HepG2 (cell line): ENCODE results near the gene UCKL1. TPM values are rescaled to one million over a fixed set of nuclear protein-coding genes. Genes with fewer than 3 reads are reported as not detected.

Source experiments
- CTCF ChIP-seq: sonication (generic); formaldehyde crosslinking; IDR thresholded peaks from 2 replicates; pipeline ENCODE4 v1.5.0; 2020; ENCODE audit warnings: mild to moderate bottlenecking, missing genetic modification reagents, moderate library complexity
- GTF2F1 ChIP-seq: fragments of 150-350 bp; IDR thresholded peaks from 2 replicates; pipeline ENCODE4 v1.6.1; 2014; ENCODE audit warnings: low read length
- HNRNPL ChIP-seq: fragments of 200-400 bp; formaldehyde crosslinking; IDR thresholded peaks from 2 replicates; pipeline ENCODE4 v1.6.1; 2017; ENCODE audit warnings: mild to moderate bottlenecking, low read depth, low read length
- KAT2B ChIP-seq: fragments of 150-350 bp; IDR thresholded peaks from 2 replicates; pipeline ENCODE4 v1.6.1; 2014; ENCODE audit warnings: low read depth, low read length, borderline replicate concordance
- PRMT3 ChIP-seq: sonication (generic); formaldehyde crosslinking; IDR thresholded peaks from 2 replicates; pipeline ENCODE4 v1.8.1; 2022; ENCODE audit warnings: low read depth, mild to moderate bottlenecking, moderate library complexity, missing genetic modification reagents, borderline replicate concordance
- RAD51 ChIP-seq: fragments of 450-650 bp; IDR thresholded peaks from 2 replicates; pipeline ENCODE4 v1.6.1; 2016; ENCODE audit warnings: borderline replicate concordance
- ZEB1 ChIP-seq: IDR thresholded peaks from 2 replicates; pipeline ENCODE4 v1.6.1; 2012; ENCODE audit warnings: mild to moderate bottlenecking, low read depth, inconsistent platforms; ENCODE audit not compliant: insufficient replicate concordance
- ZFP36L1 ChIP-seq: sonication (generic); formaldehyde crosslinking; IDR thresholded peaks from 2 replicates; pipeline ENCODE4 v1.8.0; 2022; ENCODE audit warnings: mild to moderate bottlenecking, missing genetic modification reagents, moderate library complexity
- ZFP62 ChIP-seq: sonication (generic); formaldehyde crosslinking; IDR thresholded peaks from 2 replicates; pipeline ENCODE4 v1.4.0; 2020; ENCODE audit warnings: missing genetic modification reagents
- ZNF501 ChIP-seq: sonication (generic); formaldehyde crosslinking; IDR thresholded peaks from 2 replicates; pipeline ENCODE4 v1.5.1; 2020; ENCODE audit warnings: mild to moderate bottlenecking, moderate library complexity, missing genetic modification reagents
- ZNF549 ChIP-seq: sonication (generic); formaldehyde crosslinking; IDR thresholded peaks from 2 replicates; pipeline ENCODE4 v1.5.0; 2020; ENCODE audit warnings: missing genetic modification reagents
- ZNF552 ChIP-seq: sonication (generic); formaldehyde crosslinking; IDR thresholded peaks from 2 replicates; pipeline ENCODE4 v1.9.0; 2022; ENCODE audit warnings: missing genetic modification reagents, mild to moderate bottlenecking, borderline replicate concordance
- ZNF577 ChIP-seq: sonication (generic); formaldehyde crosslinking; IDR thresholded peaks from 2 replicates; pipeline ENCODE4 v1.4.0; 2020; ENCODE audit warnings: mild to moderate bottlenecking, low read depth, missing genetic modification reagents, borderline replicate concordance
- polyA plus RNA-seq, 8 experiments: library from polyadenylated mRNA; depleted of rRNA in 3 of 8; stranded (reverse) in 7 of 8; unstranded in 1 of 8; fragments of >200 nt; fragmentation: Illumina TruSeq in 4 of 8; extraction: Trizol in 4 of 8; gene quantifications; 2 replicates each; pipeline versions ENCODE4 v1.2.1 to v1.2.3, GENCODE V29; 2011 to 2016; ENCODE audit warnings: low read depth in 4 of 8, missing spikeins in 1 of 8, mixed read lengths in 1 of 8; ENCODE audit not compliant: insufficient read depth in 1 of 8
- total RNA-seq, 5 experiments: library from RNA; depleted of rRNA; stranded (reverse); fragments of >200 nt; fragmentation: Illumina TruSeq; extraction: Trizol; gene quantifications; 2 replicates each; pipeline ENCODE4 v1.2.3, GENCODE V29; 2016; ENCODE audit warnings: low read depth in 1 of 5
- TF ChIP-seq, protein P1 (sequence below): sonication (generic); formaldehyde crosslinking; IDR thresholded peaks from 2 replicates; pipeline ENCODE4 v1.5.0; 2020; ENCODE audit warnings: missing genetic modification reagents
- TF ChIP-seq, protein P2 (sequence below): sonication (generic); formaldehyde crosslinking; IDR thresholded peaks from 2 replicates; pipeline ENCODE4 v1.4.0; 2020; ENCODE audit warnings: missing genetic modification reagents, borderline replicate concordance
- TF ChIP-seq, protein P3 (sequence below): sonication (generic); formaldehyde crosslinking; IDR thresholded peaks from 2 replicates; pipeline ENCODE4 v1.8.0; 2023; ENCODE audit warnings: mild to moderate bottlenecking, missing genetic modification reagents
- TF ChIP-seq, protein P4 (sequence below): sonication (generic); formaldehyde crosslinking; IDR thresholded peaks from 2 replicates; pipeline ENCODE4 v1.8.0; 2022; ENCODE audit warnings: missing genetic modification reagents, mild to moderate bottlenecking, borderline replicate concordance

Gene UCKL1
- total and polyA plus RNA-seq, 2 of the 13 experiments (the other 11 are each of a cell fraction or from before 2014, with no cell fraction given): 50.2 to 126 TPM

DNA sequence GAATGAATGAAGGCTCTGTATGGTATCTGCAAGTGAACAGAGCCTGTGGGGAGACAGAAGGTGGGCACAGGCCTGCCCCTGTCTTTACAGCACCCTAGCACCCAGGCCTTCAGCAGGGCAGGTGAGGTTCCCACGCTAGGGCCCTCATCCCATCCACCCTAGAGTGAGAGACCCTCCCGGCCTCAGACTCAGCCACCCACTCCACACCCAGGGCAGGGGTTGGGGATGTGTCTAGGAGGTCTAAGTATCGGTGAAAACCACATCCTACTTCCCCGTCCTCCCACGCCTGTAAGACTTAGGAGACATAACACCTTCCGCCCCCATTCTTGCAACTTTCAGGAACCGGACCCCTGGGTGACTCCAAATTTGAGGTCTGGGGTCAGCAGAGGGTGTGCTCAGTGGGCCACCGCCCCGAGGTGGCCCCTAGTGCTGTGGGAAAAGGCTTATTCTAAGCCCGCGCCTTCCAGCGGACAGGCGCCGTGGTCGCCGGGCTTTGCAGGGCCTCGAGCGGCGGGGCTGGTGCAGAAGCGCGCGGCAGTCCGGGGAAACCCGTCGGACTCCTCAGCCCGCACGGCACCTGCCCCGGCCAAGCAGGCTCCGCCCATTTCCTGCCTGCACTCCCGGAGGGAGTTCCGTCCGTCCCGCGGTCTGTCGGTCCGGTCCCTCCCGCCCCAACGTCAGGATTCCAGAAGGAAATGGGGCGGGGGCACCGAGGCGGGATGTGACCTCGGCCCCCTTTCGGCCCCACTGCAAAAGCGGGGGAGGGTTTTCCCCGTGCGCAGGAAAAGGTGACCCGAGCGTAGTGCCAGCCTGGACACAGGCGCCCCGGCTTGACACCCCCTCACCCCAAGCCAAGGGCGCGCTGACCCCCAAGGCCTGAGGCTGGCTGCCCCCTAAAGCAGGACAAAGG lies 22.4 kb upstream of the UCKL1 start (continued):
- TF ChIP-seq, protein P1, sequence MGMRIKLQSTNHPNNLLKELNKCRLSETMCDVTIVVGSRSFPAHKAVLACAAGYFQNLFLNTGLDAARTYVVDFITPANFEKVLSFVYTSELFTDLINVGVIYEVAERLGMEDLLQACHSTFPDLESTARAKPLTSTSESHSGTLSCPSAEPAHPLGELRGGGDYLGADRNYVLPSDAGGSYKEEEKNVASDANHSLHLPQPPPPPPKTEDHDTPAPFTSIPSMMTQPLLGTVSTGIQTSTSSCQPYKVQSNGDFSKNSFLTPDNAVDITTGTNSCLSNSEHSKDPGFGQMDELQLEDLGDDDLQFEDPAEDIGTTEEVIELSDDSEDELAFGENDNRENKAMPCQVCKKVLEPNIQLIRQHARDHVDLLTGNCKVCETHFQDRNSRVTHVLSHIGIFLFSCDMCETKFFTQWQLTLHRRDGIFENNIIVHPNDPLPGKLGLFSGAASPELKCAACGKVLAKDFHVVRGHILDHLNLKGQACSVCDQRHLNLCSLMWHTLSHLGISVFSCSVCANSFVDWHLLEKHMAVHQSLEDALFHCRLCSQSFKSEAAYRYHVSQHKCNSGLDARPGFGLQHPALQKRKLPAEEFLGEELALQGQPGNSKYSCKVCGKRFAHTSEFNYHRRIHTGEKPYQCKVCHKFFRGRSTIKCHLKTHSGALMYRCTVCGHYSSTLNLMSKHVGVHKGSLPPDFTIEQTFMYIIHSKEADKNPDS (CRISPR knock-in tag): no peak; the same call in 1 of the 2 replicates
- TF ChIP-seq CTCF (CRISPR knock-in tag) (peak; percentile 37), ZFP36L1 (no peak; the same call in 1 of the 2 replicates), GTF2F1 (no peak), ZNF577 (no peak), ZEB1 (peak; percentile 83), ZNF549 (CRISPR knock-in tag) (peak; percentile 83; the same call in 1 of the 2 replicates), HNRNPL (peak; percentile 71; the same call in 1 of the 2 replicates), RAD51 (no peak), KAT2B (no peak), ZNF552 (CRISPR knock-in tag) (0 out of 2 replicates have a peak, but pooled peaks have one; percentile 75), ZNF501 (CRISPR knock-in tag) (peak; percentile 72), PRMT3 (CRISPR knock-in tag) (no peak), ZFP62 (CRISPR knock-in tag) (no peak; the same call in 1 of the 2 replicates)
- TF ChIP-seq, protein P2, sequence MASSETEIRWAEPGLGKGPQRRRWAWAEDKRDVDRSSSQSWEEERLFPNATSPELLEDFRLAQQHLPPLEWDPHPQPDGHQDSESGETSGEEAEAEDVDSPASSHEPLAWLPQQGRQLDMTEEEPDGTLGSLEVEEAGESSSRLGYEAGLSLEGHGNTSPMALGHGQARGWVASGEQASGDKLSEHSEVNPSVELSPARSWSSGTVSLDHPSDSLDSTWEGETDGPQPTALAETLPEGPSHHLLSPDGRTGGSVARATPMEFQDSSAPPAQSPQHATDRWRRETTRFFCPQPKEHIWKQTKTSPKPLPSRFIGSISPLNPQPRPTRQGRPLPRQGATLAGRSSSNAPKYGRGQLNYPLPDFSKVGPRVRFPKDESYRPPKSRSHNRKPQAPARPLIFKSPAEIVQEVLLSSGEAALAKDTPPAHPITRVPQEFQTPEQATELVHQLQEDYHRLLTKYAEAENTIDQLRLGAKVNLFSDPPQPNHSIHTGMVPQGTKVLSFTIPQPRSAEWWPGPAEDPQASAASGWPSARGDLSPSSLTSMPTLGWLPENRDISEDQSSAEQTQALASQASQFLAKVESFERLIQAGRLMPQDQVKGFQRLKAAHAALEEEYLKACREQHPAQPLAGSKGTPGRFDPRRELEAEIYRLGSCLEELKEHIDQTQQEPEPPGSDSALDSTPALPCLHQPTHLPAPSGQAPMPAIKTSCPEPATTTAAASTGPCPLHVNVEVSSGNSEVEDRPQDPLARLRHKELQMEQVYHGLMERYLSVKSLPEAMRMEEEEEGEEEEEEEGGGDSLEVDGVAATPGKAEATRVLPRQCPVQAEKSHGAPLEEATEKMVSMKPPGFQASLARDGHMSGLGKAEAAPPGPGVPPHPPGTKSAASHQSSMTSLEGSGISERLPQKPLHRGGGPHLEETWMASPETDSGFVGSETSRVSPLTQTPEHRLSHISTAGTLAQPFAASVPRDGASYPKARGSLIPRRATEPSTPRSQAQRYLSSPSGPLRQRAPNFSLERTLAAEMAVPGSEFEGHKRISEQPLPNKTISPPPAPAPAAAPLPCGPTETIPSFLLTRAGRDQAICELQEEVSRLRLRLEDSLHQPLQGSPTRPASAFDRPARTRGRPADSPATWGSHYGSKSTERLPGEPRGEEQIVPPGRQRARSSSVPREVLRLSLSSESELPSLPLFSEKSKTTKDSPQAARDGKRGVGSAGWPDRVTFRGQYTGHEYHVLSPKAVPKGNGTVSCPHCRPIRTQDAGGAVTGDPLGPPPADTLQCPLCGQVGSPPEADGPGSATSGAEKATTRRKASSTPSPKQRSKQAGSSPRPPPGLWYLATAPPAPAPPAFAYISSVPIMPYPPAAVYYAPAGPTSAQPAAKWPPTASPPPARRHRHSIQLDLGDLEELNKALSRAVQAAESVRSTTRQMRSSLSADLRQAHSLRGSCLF (CRISPR knock-in tag): peak; percentile 78; the same call in 1 of the 2 replicates
- TF ChIP-seq, protein P3, sequence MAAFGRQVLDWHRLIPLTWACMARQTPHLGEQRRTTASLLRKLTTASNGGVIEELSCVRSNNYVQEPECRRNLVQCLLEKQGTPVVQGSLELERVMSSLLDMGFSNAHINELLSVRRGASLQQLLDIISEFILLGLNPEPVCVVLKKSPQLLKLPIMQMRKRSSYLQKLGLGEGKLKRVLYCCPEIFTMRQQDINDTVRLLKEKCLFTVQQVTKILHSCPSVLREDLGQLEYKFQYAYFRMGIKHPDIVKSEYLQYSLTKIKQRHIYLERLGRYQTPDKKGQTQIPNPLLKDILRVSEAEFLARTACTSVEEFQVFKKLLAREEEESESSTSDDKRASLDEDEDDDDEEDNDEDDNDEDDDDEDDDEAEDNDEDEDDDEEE: peak; percentile 84
- TF ChIP-seq, protein P4, sequence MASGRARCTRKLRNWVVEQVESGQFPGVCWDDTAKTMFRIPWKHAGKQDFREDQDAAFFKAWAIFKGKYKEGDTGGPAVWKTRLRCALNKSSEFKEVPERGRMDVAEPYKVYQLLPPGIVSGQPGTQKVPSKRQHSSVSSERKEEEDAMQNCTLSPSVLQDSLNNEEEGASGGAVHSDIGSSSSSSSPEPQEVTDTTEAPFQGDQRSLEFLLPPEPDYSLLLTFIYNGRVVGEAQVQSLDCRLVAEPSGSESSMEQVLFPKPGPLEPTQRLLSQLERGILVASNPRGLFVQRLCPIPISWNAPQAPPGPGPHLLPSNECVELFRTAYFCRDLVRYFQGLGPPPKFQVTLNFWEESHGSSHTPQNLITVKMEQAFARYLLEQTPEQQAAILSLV: no peak; the same call in 1 of the 2 replicates
